ENCODE measurements around the gene BOC. TPM values are rescaled to one million over a fixed set of nuclear protein-coding genes. Genes with fewer than 3 reads are reported as not detected.

BOC gene
- total and polyA plus RNA-seq, 2 of the 8 experiments (the other 6 are each of a cell fraction or from before 2014, with no cell fraction given), result 6.9 to 9.3 TPM

- Histone ChIP-seq H2AK5ac (ENCODE audit: low read depth, low read length) (peak overlapping the region; percentile 95), H3K36me3 (ENCODE audit: control insufficient read depth in 2 of 4, insufficient read depth in 4 of 4, low read length in 3 of 4) (no peaks in the 10 kb centered on the region), H3K23me2 (ENCODE audit: low read depth, low read length) (no peaks in the 10 kb centered on the region), H3K79me2 (ENCODE audit: control insufficient read depth in 1 of 2, insufficient read depth in 2 of 2, low read length in 2 of 2) (no peaks in the 10 kb centered on the region), H3K14ac (ENCODE audit: insufficient read length) (no peak overlapping the region), H3K27ac (ENCODE audit: low read depth, low read length) (peak overlapping the region; percentile 8; the same call in 1 of the 2 replicates), H4K20me1 (replicated peaks in 1 of 2; ENCODE audit: control insufficient read depth in 1 of 2, insufficient read depth in 2 of 2, low read length in 2 of 2) (no peaks in the 10 kb centered on the region), H2AFZ (ENCODE audit: low read length) (no peak overlapping the region), H3K4me3 (ENCODE audit: extremely low read depth in 1 of 4, insufficient read depth in 2 of 4, low read depth in 3 of 4, low read length in 4 of 4) (no peak overlapping the region), H3K79me1 (ENCODE audit: low read depth, low read length) (no peaks in the 10 kb centered on the region), H3K23ac (ENCODE audit: insufficient read length) (no peak overlapping the region), H3K4me2 (ENCODE audit: insufficient read depth in 1 of 2, low read depth in 2 of 2, low read length in 2 of 2) (peak overlapping the region; percentile 2 to 10; a peak in 2 of 4 replicates), H2BK15ac (ENCODE audit: low read length) (peak overlapping the region; percentile 82; the same call in 1 of the 2 replicates), H4K5ac (ENCODE audit: insufficient read length, low read depth, low read length) (no peak overlapping the region), H2BK5ac (ENCODE audit: low read depth, low read length) (peak overlapping the region; percentile 84), H3K9ac (replicated peaks in 1 of 4; ENCODE audit: extremely low read depth in 1 of 4, low read depth in 3 of 4, low read length in 3 of 4) (no peak overlapping the region), H3K4ac (replicated peaks; ENCODE audit: insufficient read length, low read depth, low read length) (no peak overlapping the region), H2BK120ac (replicated peaks; ENCODE audit: low read depth, low read length) (no peak overlapping the region), H4K91ac (replicated peaks; ENCODE audit: insufficient read length, low read length) (peak overlapping the region; percentile 1), H3K4me1 (replicated peaks in 1 of 4; ENCODE audit: control insufficient read depth in 3 of 4, insufficient read depth in 4 of 4, low read length in 3 of 4) (peaks cover 7 to 30% (median 15%) of the 10 kb centered on the region in 4 experiments), H4K8ac (ENCODE audit: extremely low read depth, insufficient read depth, low read length) (no peak overlapping the region), H3K18ac (ENCODE audit: extremely low read depth, low read length) (peak overlapping the region; percentile 86), H3K27me3 (replicated peaks in 1 of 4; ENCODE audit: control insufficient read depth in 3 of 4, extremely low read depth in 1 of 4, insufficient read depth in 3 of 4, low read length in 3 of 4) (no peaks in the 10 kb centered on the region), H2BK12ac (ENCODE audit: low read depth, low read length) (peak overlapping the region; percentile 94), H3K56ac (replicated peaks; ENCODE audit: insufficient read length, low read depth, low read length) (no peak overlapping the region), H2BK20ac (ENCODE audit: low read length) (peak overlapping the region; percentile 99), H3K9me3 (ENCODE audit: insufficient read depth in 2 of 2, low read depth in 1 of 2, low read length in 1 of 2) (no peaks in the 10 kb centered on the region)
- POLR2A ChIA-PET (ENCODE audit: partially characterized antibody), result interaction anchor here (0.6 to 1.3 kb wide), 2 partner anchors 21 to 24 kb away, joined by 3 to 6 read pairs; no protein-coding TSS in a partner anchor
- 90% methylated on average over 3 of the region's 3 CpGs; no CpG with 5 or more reads in 1 of the 2 experiments for WGBS, 2 experiments (ENCODE audit: extremely low coverage in 1 of 2, insufficient coverage in 1 of 2, insufficient read length in 1 of 2, insufficient replicate concordance in 2 of 2, low coverage in 1 of 2, low lambda C conversion rate in 2 of 2, missing lambda C conversion rate in 1 of 2)
- FAIRE-seq (no peak), DNase-seq (ENCODE audit: low read depth in 1 of 2, low spot score in 2 of 2) (no peak)
- no peak for TF ChIP-seq NANOG (IDR thresholded peaks at IDR 0.05; ENCODE audit: insufficient read depth, low read depth, low read length, poor library complexity, severe bottlenecking)
- TF ChIP-seq TBP (IDR thresholded peaks at IDR 0.05; ENCODE audit: low read depth, low read length), result no peak
- no peak for TF ChIP-seq MAFK (IDR thresholded peaks at IDR 0.05; ENCODE audit: low read depth, low read length)
- TF ChIP-seq KDM5A (IDR thresholded peaks at IDR 0.05; ENCODE audit: low read length), result no peak
- TF ChIP-seq SP4 (IDR thresholded peaks at IDR 0.05; ENCODE audit: low read length), result no peak
- CTCF ChIA-PET (ENCODE audit: partially characterized antibody), result interaction anchor here (0.9 to 3.0 kb wide), 11 partner anchors 13 to 48 kb away, joined by 3 to 21 read pairs (median 6); no protein-coding TSS in a partner anchor
Observed at GRCh38 chr3:113240841-113241240, 29.5 kb downstream of the BOC start.
